GM18907 (cell line): ENCODE measurements around the gene PTOV1.

Experiments
- ATAC-seq: cut with Tn5 transposase; IDR thresholded peaks from one replicate; pipeline ENCODE4 v1.9.1; 2021; ENCODE audit warnings: mild to moderate bottlenecking, moderate library complexity; ENCODE audit not compliant: unreplicated experiment

Gene PTOV1

DNA sequence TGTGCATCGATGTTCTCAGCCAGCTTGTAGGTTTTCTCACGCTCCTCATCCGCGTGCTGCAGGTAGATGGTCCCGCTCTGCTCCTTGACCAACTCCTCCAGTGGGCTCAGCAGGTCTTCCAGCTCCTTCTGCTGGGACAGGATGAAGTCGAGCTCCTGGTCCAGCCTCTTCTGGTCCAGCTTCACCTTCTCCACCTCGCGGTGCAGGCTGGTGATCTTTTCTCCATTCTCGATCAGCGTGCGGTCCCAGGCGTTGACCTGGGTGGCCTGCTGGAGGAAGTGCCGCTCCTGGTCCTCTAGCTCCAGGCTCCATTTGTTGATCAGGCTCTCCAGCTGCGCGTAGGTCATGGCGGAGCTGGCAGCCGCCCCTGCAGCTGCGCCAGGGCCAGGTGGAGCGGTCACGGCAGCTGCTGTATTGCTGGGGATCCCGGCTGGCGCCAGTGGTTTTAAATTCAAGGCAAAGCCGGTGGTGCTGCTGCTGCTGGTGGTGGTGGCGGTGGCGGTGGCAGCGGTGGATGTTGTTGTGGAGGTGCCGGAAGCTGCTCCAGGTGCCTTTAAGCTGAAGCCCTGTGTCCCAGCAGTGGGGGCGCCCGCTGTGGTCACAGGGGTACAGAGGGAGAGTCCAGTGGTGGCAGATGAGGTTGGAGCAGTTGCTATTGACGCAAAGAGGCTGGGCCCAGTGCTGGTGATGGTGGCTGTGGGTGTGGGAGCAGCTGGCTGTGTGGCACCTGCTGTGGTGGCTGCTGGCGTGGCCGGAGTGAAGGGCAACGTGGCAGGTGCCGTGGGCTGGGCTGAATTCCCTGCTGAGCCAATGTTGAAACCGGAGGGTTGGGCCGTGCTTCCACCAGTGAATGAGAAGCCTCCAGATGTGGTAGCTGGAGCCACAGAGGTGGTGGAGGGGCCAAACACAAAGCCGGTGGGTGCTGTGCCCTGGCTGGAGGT is 57.8 kb downstream of the PTOV1 start:
- no peak for ATAC-seq

DNA sequence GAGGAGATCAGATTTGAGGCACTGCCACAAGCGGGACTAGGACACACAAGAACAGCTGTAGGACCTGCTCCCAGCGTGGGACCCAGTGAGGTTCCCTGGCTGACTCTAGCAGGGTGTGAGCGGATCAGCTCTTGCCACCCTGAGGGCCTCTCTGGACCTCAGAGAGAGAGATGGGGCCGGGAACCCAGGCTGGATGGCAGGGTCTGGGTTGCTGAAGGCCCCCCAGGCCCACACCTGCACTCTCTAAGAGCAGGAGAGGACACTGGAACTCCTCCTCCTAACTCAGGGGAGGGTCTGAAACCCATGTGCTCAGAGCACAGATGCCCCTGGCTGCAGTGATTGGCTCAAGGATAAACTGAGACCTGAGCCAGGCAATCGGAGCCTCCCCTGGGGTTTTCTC is 59.2 kb downstream of the PTOV1 start:
- no peak for ATAC-seq
